Adrenal gland (tissue), 5 donors: ENCODE measurements around the gene SFI1.

Experiments
- CTCF ChIP-seq, 6 experiments: fragments of 450-650 bp in 4 of 6; fragments of 200-600 bp in 2 of 6; sonication (generic) in 1 of 6; IDR thresholded peaks; 1 replicate in 5 of 6; 2 replicates in 1 of 6; pipeline versions ENCODE4 v1.5.1 to v1.8.0; 2016 to 2021; ENCODE audit warnings: antibody characterized with exemption in 6 of 6, mild to moderate bottlenecking in 2 of 6, moderate library complexity in 1 of 6
- POLR2A ChIP-seq, 2 donors: fragments of 450-650 bp; IDR thresholded peaks; one replicate each; pipeline ENCODE4 v1.6.1; 2017; ENCODE audit warnings: antibody characterized with exemption in 2 of 2, mild to moderate bottlenecking in 2 of 2, moderate library complexity in 1 of 2
- donor health status: DM: no; HTN: no; CAD: no.

- TF ChIP-seq POLR2A (IDR thresholded peaks at IDR 0.05) (no peak), CTCF (IDR thresholded peaks at IDR 0.05) (peak in 3 of 6 experiments; percentile 21 to 31 (median 27))
Measured at GRCh38 chr22:31490496-31490925, 5.8 kb upstream of the SFI1 start.
